22Rv1 (cell line): ENCODE measurements around the gene ANKRD33B.

Source experiments
- CTCF ChIP-seq: fragments of 450-650 bp; IDR thresholded peaks from 2 replicates; pipeline ENCODE4 v1.5.1; 2017; ENCODE audit warnings: mild to moderate bottlenecking
- ZFX ChIP-seq: fragments of 450-650 bp; IDR thresholded peaks from 2 replicates; pipeline ENCODE4 v1.6.1; 2017; ENCODE audit warnings: antibody characterized with exemption, borderline replicate concordance

DNA sequence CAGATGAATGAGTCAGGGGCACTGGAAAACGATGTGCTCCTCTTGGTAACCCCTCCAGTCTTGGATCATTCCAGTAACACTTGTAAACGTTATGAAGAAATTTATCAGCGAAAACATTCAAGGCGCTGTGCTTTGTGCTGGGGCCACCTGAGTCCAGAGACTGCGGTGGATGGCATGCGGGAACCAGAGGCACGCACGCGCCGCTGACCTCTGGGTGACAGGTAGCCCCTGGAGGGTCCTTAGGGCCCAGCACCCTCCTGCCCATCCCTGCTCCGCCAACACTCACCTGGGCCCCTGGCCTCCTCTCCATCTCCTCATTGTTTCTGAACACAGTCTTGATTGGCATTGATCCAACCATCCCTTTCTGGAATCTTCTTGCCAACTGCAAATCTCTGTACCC is 110.2 kb downstream of the ANKRD33B start:
- TF ChIP-seq ZFX, result no peak
- no peak for TF ChIP-seq CTCF
